ENCODE data around the gene UPF3B.
"Not testable (repeated sequence)": the region's sequence is repeated elsewhere in the genome, so short reads cannot be mapped to it uniquely, and the experiment has no call there.

The UPF3B gene

GRCh38 chrX:119852382-119853353 lies at the start of gene UPF3B:
Gene UPF3B (minus strand): TSS chrX:119852963. CDS start chrX:119852928, 35 bp downstream.
- peak; percentile 95 for DNase-seq (ENCODE audit: low spot score)

GRCh38 chrX:119900976-119901375 lies 48.2 kb upstream of the UPF3B start:
- no peak for DNase-seq (ENCODE audit: low spot score)

DNA sequence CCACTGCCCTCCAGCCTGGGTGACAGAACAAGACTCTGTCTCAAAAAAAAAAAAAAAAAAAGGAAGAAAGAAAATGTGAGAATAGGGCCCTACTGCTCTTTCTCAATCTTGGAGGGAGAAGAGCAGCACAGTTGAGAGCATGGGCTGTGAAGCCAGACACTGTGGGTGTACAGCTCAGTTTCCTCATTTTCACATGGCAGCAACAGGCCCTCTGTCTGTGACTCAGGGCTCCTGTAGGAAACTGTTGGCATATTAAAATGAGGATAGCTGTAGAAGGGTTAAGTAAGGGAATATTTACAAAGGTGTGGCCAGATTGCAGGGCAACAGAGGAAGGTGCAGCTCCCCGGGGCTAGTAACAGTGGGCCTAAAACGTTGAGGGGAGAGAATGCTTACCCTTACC lies 46.4 kb upstream of the UPF3B start:
- no peak for DNase-seq (ENCODE audit: low spot score)

DNA sequence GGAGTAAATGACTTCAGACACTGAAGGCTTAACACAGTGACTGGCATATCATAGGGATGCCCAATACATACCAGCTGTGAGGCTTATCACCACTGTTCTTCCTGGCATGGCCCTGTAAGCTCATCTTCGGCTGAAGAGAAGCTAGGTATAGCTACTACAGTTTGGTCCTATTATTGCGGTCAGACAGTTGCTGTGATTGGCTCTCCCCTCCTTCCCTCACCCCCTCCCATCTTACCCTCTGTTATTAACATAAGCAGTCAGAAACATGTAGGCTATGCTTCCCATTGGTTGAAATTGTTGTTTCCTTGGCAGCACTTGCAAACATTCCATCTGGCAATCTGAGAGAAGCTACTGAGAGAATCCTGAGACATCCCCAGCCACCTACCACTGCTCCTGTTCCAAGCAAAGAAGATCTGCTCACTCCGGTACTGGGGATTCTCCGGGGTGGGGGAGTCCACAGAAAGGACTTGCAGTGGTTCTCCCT lies 43.1 kb upstream of the UPF3B start, which contains the start of gene AKAP14:
Gene AKAP14, plus strand, starts transcription at position 51 of the 484 bp plus-strand sequence. CDS start 7,331 bp downstream, outside the sequence.
- peak; percentile 8 for DNase-seq (ENCODE audit: low spot score)

GRCh38 chrX:119891961-119892692 lies 39.4 kb upstream of the UPF3B start:
- DNase-seq (ENCODE audit: low spot score) = not testable (repeated sequence)

GRCh38 chrX:119890626-119891025 lies 37.9 kb upstream of the UPF3B start:
- DNase-seq (ENCODE audit: low spot score) = not testable (repeated sequence)

DNA sequence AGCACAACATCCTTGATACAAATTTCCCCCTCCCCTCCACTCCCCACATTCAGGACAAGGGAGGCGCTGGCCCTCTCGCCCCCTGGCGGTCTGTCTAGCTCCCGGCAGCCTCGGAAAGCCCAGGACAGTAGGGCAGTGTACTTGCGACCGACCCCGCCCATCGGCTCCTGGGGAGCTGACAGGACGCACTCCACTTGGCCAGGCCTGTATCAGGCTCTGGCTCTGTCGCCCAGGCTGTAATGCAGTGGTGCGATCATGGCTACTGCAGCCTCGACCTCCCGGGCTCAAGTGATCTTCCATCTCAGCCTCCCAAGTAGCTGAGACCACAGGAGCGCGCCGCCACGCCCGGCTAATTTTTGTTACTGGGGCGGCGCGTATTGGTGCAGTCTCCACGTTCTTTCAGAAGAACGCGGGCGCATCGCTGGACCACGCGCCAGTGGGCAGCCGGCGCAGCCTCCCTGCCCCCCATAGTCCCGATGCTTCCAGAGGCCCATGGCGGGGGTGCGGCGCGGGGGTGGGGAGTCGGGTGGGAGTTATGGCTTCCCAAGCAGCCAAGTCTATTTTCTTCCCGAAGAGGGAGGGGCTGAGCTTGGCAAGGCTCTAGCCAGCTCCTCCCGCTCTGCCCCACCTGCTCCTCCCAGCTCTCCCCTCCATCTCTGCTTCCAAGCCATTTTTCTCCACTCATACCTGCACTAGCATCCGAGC lies 35.1 kb upstream of the UPF3B start:
- peak; percentile 70 for DNase-seq (ENCODE audit: low spot score)

DNA sequence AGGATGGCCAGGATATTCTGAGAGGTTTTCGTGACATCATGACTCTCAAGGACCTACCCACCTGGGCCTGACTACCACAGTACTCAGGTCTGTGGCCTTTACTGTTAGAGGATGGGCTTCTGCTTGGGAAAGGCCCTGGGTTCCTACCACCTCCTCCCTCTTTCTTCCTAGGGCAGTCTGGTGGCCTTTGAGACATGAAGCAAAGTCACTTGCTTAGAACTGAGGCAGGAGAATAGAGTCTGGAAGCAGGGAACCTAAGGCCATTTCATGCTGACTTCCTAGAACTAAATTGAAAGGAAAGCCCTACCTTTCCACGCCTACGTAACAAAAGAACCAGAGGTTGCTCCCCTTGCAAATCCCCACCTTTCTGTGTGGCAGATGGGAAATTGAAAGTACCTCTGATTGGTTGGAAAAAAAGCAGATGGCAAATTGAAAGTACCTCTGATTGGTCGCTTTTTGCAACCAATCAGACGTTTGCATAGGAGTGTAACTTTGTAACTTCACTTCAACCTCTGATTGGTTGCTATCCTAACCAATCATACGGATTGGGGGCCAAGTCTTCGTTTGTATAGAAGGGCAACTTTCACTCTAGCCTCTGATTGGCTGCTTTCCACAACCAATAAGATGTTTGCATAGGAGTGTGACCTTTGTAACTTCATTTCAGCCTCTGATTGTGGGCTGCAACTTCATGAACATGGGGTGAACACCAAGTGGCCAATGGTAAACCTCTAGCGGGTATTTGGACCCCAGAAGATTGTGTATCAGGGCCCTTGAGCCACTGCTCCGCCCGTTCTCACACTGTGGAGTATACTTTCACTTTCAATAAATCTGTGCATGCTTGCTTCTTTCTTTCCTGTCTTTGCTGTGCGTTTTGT lies 33.0 kb upstream of the UPF3B start:
- DNase-seq (ENCODE audit: low spot score) = no peak

DNA sequence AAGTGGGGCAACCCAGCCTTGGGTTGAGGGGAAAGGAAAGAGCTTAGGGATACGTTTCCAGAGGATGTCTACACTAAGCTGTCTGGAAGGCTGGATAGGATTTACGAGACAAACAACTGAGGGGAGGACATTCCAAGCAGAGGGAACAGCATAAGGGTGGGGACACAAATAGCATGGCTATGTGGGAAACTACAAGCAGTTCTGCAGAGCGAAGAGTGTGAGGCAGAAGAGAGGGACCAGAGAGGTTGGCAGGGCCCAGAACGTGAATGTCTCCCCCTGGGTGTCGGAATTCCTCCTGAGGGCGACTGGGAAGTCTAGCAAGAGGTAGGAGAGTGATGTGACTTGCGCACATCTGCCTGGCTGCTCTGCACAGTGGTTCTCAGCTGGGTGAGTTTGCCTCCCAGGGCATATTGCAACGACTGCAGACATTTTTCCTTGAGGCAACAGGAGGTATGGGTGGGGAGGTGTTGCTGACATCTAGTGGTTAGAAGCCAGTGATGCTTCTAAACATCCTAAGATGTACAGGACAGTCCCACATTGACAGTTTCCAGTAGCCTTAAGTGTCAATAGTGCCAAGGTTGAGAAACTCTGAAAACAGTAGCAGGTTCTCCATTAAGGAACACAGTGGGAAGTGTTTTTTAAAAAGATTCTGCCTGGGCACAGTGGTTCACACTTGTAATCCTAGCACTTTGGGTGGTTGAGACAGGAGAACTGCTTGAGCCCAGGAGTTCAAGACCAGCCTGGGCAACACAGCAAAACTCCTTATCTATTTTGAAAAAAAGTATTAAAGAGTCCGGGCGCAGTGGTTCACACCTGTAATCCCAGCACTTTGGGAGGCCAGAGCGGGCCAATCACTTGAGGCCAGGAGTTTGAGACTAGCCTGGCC lies 28.0 kb upstream of the UPF3B start:
- DNase-seq (ENCODE audit: low spot score) = peak; percentile 64

GRCh38 chrX:119880076-119880475 lies 27.3 kb upstream of the UPF3B start:
- DNase-seq (ENCODE audit: low spot score) = no peak

- DNase-seq (ENCODE audit: low spot score) = no peak
These were observed 26.0 kb upstream of the UPF3B start for GRCh38 chrX:119878740-119879139.

DNA sequence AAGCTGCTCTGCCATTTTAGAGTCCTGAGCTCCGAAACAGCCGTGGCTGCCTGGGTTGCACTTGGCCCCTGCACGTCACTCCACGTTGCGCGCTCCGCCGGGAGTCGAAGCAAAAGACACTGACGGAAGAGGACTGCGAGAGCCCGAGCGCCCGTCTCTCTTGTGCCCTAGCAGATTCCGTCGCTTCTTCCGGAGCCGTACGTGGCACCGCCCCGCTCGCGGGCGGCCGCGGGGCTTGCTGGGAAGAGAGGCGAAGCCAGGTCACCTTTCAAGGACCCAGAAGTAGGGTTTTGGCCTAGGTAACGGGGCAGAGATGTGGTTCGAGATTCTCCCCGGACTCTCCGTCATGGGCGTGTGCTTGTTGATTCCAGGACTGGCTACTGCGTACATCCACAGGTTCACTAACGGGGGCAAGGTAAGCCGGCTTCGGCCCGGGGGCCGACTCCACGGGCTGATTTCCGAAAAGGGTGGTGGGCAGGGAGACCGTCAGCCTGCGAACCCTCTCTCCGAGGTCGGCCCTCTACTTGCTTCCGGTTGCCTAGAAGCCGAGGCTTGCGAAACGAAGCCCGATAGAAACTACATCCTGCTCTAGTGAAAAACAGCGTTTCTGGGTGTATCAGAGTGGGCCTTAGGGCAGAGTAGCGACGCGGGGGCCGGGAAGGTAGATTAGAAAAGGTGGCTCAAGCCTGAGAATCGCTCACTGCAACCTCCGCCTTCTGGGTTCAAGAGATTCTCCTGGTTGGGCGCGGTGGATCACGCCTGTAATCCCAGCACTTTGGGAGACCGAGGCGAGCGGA lies 19.0 kb upstream of the UPF3B start, which contains the start of the genes NDUFA1 and RNF113A:
Gene NDUFA1, plus strand, starts transcription at position 234 of the 797 bp plus-strand sequence. Its CDS starts 80 bp downstream, at position 314.
Gene RNF113A, minus strand, starts transcription at position 135 of the 797 bp plus-strand sequence. Its CDS starts 120 bp downstream, at position 15.
- peak; percentile 87 for DNase-seq (ENCODE audit: low spot score)

GRCh38 chrX:119871245-119871598 lies 18.5 kb upstream of the UPF3B start:
- no peak for DNase-seq (ENCODE audit: low spot score)

GRCh38 chrX:119870626-119871131 lies 17.9 kb upstream of the UPF3B start:
- peak; percentile 31 for DNase-seq (ENCODE audit: low spot score)

DNA sequence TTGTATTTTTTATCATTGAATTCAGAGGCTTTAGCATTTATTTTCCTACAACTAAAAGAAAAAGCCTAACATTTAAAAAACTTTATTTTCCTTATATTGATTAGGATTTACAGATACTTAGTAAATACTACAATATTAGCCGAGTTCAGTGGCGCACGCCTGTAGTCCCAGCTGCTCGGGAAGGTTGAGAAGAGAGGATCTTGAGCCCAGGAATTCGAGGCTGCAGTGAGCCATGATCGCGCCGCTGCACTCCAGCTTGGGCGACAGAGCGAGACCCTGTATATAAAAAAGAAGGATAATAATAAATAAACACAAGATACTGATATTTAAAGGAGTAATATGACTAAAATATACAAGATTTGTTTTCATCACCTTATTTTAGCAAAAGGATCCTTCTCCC lies 681 bp upstream of the UPF3B start:
- no peak for DNase-seq (ENCODE audit: low spot score)

- DNase-seq (ENCODE audit: low spot score) = no peak
These were observed 18.9 kb downstream of the UPF3B start for GRCh38 chrX:119833905-119834304.

DNA sequence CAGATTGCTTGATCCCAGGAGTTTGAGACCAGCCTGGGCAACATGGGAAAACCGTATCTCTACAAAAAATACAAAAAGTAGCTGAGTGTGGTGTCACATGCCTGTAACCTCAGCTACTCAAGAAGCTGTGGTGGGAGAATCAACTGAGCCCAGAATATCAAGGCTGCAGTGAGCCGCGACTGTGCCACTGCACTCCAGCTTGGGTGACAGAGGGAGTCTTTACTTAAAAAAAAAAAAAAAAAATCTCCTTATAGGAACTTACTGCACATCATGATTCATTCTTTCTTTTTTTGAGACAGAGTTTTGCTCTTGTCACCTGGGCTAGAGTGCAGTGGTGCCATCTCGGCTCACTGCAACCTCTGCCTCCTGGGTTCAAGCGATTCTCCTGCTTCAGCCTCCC lies 24.3 kb downstream of the UPF3B start:
- DNase-seq (ENCODE audit: low spot score) = no peak

DNA sequence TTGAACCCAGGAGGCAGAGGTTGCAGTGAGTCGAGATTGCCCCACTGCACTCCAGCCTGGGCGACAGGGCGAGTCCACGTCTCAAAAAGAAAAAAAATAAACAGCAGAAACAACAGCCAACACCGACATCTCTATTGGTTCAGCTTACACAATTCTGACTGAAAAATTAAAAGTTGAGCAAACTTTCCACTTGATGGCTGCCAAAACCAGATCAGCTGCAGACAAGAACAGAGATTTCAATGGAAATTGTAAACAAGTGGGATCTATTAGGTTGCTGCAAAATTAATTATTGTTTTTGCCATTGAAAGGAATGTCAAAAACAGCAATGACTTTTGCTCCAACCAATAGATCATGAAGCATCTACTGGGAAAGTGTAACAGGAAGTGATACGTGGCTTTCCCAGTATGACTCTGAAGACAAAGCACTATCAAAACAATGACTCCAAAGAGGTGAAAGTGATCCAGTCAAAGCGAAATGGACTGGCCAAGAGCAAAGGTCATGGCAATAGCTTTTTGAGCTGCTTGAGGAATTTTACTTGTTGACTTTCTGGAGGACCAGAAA lies 26.3 kb downstream of the UPF3B start:
- peak; percentile 9 for DNase-seq (ENCODE audit: low spot score)
